ENCODE data around the gene WNT16.

DNA sequence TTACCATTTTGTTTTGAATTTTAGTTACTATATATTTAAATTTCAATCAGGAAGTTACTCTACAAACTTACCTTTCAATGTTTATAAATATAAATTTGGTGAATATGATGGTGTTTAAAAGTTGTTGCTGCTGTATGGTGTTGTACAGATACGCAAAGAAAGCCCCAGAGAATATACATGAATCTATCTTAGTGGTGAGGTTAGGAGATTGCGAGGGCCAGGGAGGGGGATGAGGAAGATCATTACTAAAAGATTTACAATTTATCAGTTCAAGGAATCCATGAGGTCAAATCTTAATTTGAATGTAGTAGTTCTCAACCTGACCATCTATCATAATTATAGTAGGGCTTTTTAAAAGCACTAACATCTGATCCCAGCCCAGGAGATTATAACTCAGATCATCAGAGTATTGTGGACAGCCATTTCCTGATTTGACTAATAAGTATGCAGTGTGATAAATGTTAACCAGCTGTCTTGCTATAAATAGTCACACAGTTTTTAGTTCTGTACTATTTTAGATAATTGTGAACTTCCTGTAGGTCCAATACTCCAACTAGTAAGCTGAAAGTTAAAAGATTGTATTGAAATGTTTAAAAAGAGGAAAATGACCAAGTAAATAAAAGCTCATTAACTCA is 43.7 kb downstream of the WNT16 start:
- TF ChIP-seq GATA2 (IDR thresholded peaks at IDR 0.05; ENCODE audit: low read depth, low read length) (no peak), GATA3 (IDR thresholded peaks at IDR 0.05; ENCODE audit: low read depth, low read length) (no peak)
